SK-N-SH treated with all-trans-retinoic acid at 6 μM for 48 hours (cell line): ENCODE measurements around the gene DCLK2.

Source experiments
- ATAC-seq: fragments of 200-7000 bp; cut with Tn5 transposase; 3 replicates; pipeline ENCODE4 v1.9.1; 2020; ENCODE audit warnings: mild to moderate bottlenecking, moderate library complexity
- ARNTL ChIP-seq: fragments of 450-650 bp; formaldehyde crosslinking; IDR thresholded peaks from 2 replicates; pipeline ENCODE4 v1.5.0; 2020; ENCODE audit warnings: low read depth, mild to moderate bottlenecking, moderate library complexity, borderline replicate concordance
- CSDC2 ChIP-seq: fragments of 250-450 bp; sonication (Bioruptor Pico); IDR thresholded peaks from 2 replicates; pipeline ENCODE4 v1.5.0; 2020; ENCODE audit warnings: mild to moderate bottlenecking, moderate library complexity
- ESRRG ChIP-seq: fragments of 250-450 bp; sonication (Bioruptor Pico); IDR thresholded peaks from 2 replicates; pipeline ENCODE4 v1.6.1; 2021; ENCODE audit warnings: mild to moderate bottlenecking
- GLIS3 ChIP-seq: fragments of 250-450 bp; sonication (Bioruptor Pico); IDR thresholded peaks from 2 replicates; pipeline ENCODE4 v1.5.0; 2020; ENCODE audit warnings: mild to moderate bottlenecking, moderate library complexity
- ISL1 ChIP-seq: fragments of 250-450 bp; sonication (Bioruptor Pico); IDR thresholded peaks from 2 replicates; pipeline ENCODE4 v2.1.2; 2022; ENCODE audit warnings: mild to moderate bottlenecking, moderate library complexity
- OSR1 ChIP-seq: fragments of 250-450 bp; sonication (Bioruptor Pico); IDR thresholded peaks from 2 replicates; pipeline ENCODE4 v1.8.0; 2022; ENCODE audit warnings: moderate library complexity, mild to moderate bottlenecking, inconsistent platforms
- PPARA ChIP-seq: fragments of 250-450 bp; sonication (Bioruptor Pico); IDR thresholded peaks from 2 replicates; pipeline ENCODE4 v1.5.0; 2020; ENCODE audit warnings: mild to moderate bottlenecking, borderline replicate concordance
- RARB ChIP-seq: fragments of 250-450 bp; sonication (Bioruptor Pico); IDR thresholded peaks from 2 replicates; pipeline ENCODE4 v1.8.0; 2021; ENCODE audit warnings: mild to moderate bottlenecking, moderate library complexity
- SNAI2 ChIP-seq: fragments of 250-450 bp; sonication (Bioruptor Pico); IDR thresholded peaks from 2 replicates; pipeline ENCODE4 v1.5.0; 2020; ENCODE audit warnings: mild to moderate bottlenecking, moderate library complexity
- TCF4 ChIP-seq: fragments of 250-450 bp; sonication (Bioruptor Pico); IDR thresholded peaks from 2 replicates; pipeline ENCODE4 v1.8.0; 2021; ENCODE audit warnings: mild to moderate bottlenecking, moderate library complexity, borderline replicate concordance
- TOX ChIP-seq: fragments of 250-450 bp; sonication (Bioruptor Pico); IDR thresholded peaks from 2 replicates; pipeline ENCODE4 v1.8.0; 2021; ENCODE audit warnings: mild to moderate bottlenecking, moderate library complexity, borderline replicate concordance
- ZC3H10 ChIP-seq: fragments of 250-450 bp; sonication (Bioruptor Pico); IDR thresholded peaks from 2 replicates; pipeline ENCODE4 v1.5.1; 2021; ENCODE audit warnings: mild to moderate bottlenecking, moderate library complexity
- ZFP3 ChIP-seq: fragments of 250-450 bp; sonication (Bioruptor Pico); IDR thresholded peaks from 2 replicates; pipeline ENCODE4 v1.5.0; 2020; ENCODE audit warnings: mild to moderate bottlenecking, moderate library complexity
- ZFP30 ChIP-seq: fragments of 450-650 bp; formaldehyde crosslinking; IDR thresholded peaks from 2 replicates; pipeline ENCODE4 v1.5.0; 2022; ENCODE audit warnings: mild to moderate bottlenecking, moderate library complexity
- ZNF565 ChIP-seq: fragments of 450-650 bp; formaldehyde crosslinking; conservative IDR thresholded peaks from 2 replicates; pipeline ENCODE4 v1.5.0; 2020; ENCODE audit warnings: low read depth, mild to moderate bottlenecking, moderate library complexity
- ZNF70 ChIP-seq: fragments of 450-650 bp; formaldehyde crosslinking; IDR thresholded peaks from 2 replicates; pipeline ENCODE4 v1.5.0; 2020; ENCODE audit warnings: mild to moderate bottlenecking, moderate library complexity
- ZNF8 ChIP-seq: fragments of 450-650 bp; formaldehyde crosslinking; IDR thresholded peaks from 2 replicates; pipeline ENCODE4 v1.5.0; 2020; ENCODE audit warnings: mild to moderate bottlenecking, moderate library complexity
- TF ChIP-seq, protein P1 (sequence below): fragments of 250-450 bp; sonication (Bioruptor Pico); IDR thresholded peaks from 2 replicates; pipeline ENCODE4 v1.8.0; 2021; ENCODE audit warnings: low read depth, mild to moderate bottlenecking, moderate library complexity, borderline replicate concordance
- TF ChIP-seq, protein P2 (sequence below): fragments of 250-450 bp; sonication (Bioruptor Pico); IDR thresholded peaks from 2 replicates; pipeline ENCODE4 v1.8.0; 2020; ENCODE audit warnings: mild to moderate bottlenecking, moderate library complexity, borderline replicate concordance
- TF ChIP-seq, protein P3 (sequence below): fragments of 250-450 bp; sonication (Bioruptor Pico); IDR thresholded peaks from 2 replicates; pipeline ENCODE4 v1.5.0; 2020; ENCODE audit warnings: mild to moderate bottlenecking, moderate library complexity
- TF ChIP-seq, protein P4 (sequence below): fragments of 250-450 bp; sonication (Bioruptor Pico); IDR thresholded peaks from 2 replicates; pipeline ENCODE4 v1.5.1; 2021; ENCODE audit warnings: mild to moderate bottlenecking, moderate library complexity

The DCLK2 gene

DNA sequence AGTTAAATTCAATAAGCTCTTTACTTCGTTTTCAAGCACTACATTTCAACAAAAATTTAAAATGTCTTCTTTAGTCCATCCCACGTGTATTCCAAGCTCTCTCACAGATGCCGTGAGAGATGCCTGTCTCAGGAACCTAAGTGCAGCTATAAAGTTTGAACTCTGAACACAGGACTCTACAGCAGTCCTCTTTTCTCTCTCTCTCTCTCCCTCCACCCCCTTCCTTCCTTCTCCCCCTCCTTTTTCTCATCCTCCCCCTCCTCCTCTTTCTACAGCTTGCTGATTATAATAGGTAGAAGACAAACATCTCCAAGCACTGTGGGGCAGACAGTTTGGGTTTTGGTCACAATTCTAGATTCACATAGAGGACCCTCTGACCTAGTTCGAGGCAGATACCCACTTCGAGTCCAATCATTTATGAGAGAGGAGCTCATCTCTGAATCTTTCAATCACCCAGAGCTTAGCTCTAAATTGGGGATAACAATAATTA, 31.5 kb upstream of the DCLK2 start:
- TF ChIP-seq, protein P1, sequence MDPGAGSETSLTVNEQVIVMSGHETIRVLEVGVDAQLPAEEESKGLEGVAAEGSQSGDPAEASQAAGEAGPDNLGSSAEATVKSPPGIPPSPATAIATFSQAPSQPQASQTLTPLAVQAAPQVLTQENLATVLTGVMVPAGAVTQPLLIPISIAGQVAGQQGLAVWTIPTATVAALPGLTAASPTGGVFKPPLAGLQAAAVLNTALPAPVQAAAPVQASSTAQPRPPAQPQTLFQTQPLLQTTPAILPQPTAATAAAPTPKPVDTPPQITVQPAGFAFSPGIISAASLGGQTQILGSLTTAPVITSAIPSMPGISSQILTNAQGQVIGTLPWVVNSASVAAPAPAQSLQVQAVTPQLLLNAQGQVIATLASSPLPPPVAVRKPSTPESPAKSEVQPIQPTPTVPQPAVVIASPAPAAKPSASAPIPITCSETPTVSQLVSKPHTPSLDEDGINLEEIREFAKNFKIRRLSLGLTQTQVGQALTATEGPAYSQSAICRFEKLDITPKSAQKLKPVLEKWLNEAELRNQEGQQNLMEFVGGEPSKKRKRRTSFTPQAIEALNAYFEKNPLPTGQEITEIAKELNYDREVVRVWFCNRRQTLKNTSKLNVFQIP (CRISPR knock-in tag) = no peak
- TF ChIP-seq ZNF70 (CRISPR knock-in tag) (no peak), ZNF8 (CRISPR knock-in tag) (no peak), ZNF565 (CRISPR knock-in tag) (no peak), ESRRG (CRISPR knock-in tag) (no peak), CSDC2 (CRISPR knock-in tag) (no peak), ZFP3 (no peak), TOX (CRISPR knock-in tag) (no peak), ARNTL (CRISPR knock-in tag) (no peak), SNAI2 (no peak), ISL1 (CRISPR knock-in tag) (no peak)
- TF ChIP-seq, protein P2, sequence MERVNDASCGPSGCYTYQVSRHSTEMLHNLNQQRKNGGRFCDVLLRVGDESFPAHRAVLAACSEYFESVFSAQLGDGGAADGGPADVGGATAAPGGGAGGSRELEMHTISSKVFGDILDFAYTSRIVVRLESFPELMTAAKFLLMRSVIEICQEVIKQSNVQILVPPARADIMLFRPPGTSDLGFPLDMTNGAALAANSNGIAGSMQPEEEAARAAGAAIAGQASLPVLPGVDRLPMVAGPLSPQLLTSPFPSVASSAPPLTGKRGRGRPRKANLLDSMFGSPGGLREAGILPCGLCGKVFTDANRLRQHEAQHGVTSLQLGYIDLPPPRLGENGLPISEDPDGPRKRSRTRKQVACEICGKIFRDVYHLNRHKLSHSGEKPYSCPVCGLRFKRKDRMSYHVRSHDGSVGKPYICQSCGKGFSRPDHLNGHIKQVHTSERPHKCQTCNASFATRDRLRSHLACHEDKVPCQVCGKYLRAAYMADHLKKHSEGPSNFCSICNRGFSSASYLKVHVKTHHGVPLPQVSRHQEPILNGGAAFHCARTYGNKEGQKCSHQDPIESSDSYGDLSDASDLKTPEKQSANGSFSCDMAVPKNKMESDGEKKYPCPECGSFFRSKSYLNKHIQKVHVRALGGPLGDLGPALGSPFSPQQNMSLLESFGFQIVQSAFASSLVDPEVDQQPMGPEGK (CRISPR knock-in tag) = no peak
- ATAC-seq = no peak

DNA sequence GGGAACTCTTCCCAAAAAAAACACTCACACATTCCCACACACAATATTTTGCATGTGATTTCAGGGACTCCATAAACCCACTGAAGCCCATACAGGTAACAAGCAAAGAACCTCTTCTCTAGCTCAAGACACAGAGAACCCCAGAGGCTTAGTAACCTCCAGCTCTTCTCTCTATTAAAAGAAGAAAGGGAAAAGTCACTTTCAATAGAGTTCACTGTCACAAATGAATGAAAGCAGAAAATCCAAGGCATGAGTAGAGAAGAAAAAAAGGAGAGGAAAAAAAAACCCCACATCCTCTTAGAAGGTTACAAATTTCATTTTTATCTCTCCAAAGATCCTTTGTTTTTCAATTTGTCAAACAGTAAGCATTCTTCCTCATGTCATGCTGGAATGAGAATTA, 30.7 kb upstream of the DCLK2 start:
- TF ChIP-seq ZNF8 (CRISPR knock-in tag) (no peak), SNAI2 (no peak), ISL1 (CRISPR knock-in tag) (no peak), PPARA (CRISPR knock-in tag) (no peak), OSR1 (CRISPR knock-in tag) (no peak)
- TF ChIP-seq, protein P2 (CRISPR knock-in tag) = no peak
- peak; percentile 55 for ATAC-seq

DNA sequence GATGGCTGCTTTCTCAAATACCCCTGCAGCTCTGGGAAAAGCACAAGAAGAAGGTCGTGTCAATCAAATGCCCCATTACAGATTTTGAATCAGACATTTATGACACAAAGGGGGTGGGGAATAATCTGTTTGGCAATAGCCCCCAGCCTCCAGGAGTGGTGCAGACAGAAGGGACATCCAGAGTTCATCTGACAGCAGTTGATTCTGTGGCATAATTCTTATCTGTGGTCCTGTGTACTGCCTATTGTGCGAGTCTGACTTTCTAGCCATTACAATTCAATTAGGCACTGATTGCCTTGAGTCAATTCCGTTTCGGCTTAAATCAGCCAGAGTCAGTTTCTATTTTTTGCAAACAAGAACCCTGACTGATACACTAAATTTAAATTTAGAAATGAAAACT, 28.6 kb upstream of the DCLK2 start:
- TF ChIP-seq ZFP3 (no peak), ISL1 (CRISPR knock-in tag) (peak; percentile 68)
- TF ChIP-seq, all 23 proteins: peak for 1
- peak; percentile 31; the same call in 2 of the 3 replicates for ATAC-seq

DNA sequence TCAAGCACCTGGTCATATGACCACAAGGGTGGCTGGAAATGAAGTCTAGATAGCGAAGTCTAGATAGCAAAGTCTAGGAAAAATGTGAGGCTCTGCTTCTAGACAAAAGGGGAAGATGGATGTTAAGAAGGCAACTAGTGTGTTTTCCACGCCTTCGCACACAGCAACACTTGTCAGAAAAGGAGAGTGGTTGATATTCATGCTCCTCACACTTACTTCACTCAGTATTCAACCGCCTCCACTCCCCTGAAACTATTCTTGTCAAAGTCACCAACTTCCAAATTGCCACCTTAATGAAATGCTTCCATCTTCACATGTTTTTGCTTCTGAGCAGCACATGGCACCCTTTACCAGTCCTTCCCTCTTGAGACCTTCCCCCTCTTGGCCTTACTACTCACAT, 27.7 kb upstream of the DCLK2 start:
- no peak for ATAC-seq
- TF ChIP-seq ARNTL (CRISPR knock-in tag) (no peak), ZNF8 (CRISPR knock-in tag) (no peak), ISL1 (CRISPR knock-in tag) (no peak), ZC3H10 (CRISPR knock-in tag) (no peak), OSR1 (CRISPR knock-in tag) (no peak), GLIS3 (CRISPR knock-in tag) (no peak), ESRRG (CRISPR knock-in tag) (no peak), CSDC2 (CRISPR knock-in tag) (no peak), ZFP30 (CRISPR knock-in tag) (no peak), RARB (CRISPR knock-in tag) (no peak), SNAI2 (no peak), ZFP3 (no peak), TCF4 (CRISPR knock-in tag) (no peak), ZNF70 (CRISPR knock-in tag) (no peak), PPARA (CRISPR knock-in tag) (no peak)
- TF ChIP-seq, protein P3, sequence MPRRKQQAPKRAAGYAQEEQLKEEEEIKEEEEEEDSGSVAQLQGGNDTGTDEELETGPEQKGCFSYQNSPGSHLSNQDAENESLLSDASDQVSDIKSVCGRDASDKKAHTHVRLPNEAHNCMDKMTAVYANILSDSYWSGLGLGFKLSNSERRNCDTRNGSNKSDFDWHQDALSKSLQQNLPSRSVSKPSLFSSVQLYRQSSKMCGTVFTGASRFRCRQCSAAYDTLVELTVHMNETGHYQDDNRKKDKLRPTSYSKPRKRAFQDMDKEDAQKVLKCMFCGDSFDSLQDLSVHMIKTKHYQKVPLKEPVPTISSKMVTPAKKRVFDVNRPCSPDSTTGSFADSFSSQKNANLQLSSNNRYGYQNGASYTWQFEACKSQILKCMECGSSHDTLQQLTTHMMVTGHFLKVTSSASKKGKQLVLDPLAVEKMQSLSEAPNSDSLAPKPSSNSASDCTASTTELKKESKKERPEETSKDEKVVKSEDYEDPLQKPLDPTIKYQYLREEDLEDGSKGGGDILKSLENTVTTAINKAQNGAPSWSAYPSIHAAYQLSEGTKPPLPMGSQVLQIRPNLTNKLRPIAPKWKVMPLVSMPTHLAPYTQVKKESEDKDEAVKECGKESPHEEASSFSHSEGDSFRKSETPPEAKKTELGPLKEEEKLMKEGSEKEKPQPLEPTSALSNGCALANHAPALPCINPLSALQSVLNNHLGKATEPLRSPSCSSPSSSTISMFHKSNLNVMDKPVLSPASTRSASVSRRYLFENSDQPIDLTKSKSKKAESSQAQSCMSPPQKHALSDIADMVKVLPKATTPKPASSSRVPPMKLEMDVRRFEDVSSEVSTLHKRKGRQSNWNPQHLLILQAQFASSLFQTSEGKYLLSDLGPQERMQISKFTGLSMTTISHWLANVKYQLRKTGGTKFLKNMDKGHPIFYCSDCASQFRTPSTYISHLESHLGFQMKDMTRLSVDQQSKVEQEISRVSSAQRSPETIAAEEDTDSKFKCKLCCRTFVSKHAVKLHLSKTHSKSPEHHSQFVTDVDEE = no peak
- TF ChIP-seq, protein P1 (CRISPR knock-in tag) = no peak
- TF ChIP-seq, protein P4, sequence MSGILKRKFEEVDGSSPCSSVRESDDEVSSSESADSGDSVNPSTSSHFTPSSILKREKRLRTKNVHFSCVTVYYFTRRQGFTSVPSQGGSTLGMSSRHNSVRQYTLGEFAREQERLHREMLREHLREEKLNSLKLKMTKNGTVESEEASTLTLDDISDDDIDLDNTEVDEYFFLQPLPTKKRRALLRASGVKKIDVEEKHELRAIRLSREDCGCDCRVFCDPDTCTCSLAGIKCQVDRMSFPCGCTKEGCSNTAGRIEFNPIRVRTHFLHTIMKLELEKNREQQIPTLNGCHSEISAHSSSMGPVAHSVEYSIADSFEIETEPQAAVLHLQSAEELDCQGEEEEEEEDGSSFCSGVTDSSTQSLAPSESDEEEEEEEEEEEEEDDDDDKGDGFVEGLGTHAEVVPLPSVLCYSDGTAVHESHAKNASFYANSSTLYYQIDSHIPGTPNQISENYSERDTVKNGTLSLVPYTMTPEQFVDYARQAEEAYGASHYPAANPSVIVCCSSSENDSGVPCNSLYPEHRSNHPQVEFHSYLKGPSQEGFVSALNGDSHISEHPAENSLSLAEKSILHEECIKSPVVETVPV (CRISPR knock-in tag) = no peak
- TF ChIP-seq, all 23 proteins: peak for 0
